ENCODE results near the gene FLRT1. TPM values are rescaled to one million over a fixed set of nuclear protein-coding genes. Genes with fewer than 3 reads are reported as not detected.
"Not testable (repeated sequence)": the region's sequence is repeated elsewhere in the genome, so short reads cannot be mapped to it uniquely, and the experiment has no call there.

The FLRT1 gene
- total RNA-seq, 6 donors from 2014 or later, result 0.09 to 0.30 (median 0.15) TPM; not detected in 3

DNA sequence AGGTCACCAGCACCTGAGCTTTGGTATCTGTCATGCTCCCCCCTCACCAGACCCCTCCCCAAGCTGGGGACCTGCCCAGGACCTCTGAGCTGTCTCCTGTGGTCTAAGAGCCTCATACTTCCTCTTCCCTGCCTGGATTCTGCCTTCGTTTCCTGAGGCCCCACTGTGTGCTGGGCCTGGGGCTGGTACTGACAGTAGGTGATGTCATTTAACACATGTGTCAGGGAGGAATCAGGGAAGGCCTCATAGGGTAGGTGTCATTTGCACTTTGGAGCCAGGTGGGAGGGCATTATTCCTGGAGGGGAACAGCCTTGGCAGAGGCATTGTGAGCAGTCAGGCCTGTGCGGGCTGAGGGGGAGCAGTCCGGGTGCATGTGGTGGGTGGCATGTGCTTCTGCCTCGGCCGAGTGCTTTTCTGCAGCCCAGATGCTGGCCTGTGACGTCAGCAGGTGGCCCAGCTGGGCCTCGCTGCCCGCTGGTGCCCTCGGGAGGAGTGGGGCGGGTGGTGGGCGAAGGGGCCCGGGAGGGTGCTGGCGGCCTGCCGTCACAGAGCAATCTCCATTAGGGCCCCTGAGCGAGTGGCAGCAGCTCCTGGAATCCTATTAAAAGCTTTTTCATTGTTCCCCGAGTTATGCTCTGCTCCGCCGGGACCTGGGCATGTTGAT lies 9.1 kb downstream of the FLRT1 start:
- H3K4me1 ChIP-seq, result no peaks in the 10 kb centered on the region
- no peaks in the 10 kb centered on the region for H3K36me3 ChIP-seq
- WGBS, 2 donors, result 74 to 75% methylated on average over 8 to 18 of the region's 18 CpGs
- no peak for TF ChIP-seq POLR2AphosphoS5 (IDR thresholded peaks at IDR 0.05)
- no peak for TF ChIP-seq EP300 (IDR thresholded peaks at IDR 0.05)
- TF ChIP-seq POLR2A (IDR thresholded peaks at IDR 0.05), result no peak
- TF ChIP-seq, protein P1, sequence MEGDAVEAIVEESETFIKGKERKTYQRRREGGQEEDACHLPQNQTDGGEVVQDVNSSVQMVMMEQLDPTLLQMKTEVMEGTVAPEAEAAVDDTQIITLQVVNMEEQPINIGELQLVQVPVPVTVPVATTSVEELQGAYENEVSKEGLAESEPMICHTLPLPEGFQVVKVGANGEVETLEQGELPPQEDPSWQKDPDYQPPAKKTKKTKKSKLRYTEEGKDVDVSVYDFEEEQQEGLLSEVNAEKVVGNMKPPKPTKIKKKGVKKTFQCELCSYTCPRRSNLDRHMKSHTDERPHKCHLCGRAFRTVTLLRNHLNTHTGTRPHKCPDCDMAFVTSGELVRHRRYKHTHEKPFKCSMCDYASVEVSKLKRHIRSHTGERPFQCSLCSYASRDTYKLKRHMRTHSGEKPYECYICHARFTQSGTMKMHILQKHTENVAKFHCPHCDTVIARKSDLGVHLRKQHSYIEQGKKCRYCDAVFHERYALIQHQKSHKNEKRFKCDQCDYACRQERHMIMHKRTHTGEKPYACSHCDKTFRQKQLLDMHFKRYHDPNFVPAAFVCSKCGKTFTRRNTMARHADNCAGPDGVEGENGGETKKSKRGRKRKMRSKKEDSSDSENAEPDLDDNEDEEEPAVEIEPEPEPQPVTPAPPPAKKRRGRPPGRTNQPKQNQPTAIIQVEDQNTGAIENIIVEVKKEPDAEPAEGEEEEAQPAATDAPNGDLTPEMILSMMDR (IDR thresholded peaks at IDR 0.05), result no peak
- no peaks in the 10 kb centered on the region for H3K27me3 ChIP-seq
- ATAC-seq (ENCODE audit: low FRiP score in 2 of 2) (no peak), DNase-seq (peak in 1 of 2 donors; percentile 62)
- H3K27ac ChIP-seq, result no peak overlapping the region
- no peak overlapping the region for H3K4me3 ChIP-seq
- no peaks in the 10 kb centered on the region for H3K9me3 ChIP-seq

DNA sequence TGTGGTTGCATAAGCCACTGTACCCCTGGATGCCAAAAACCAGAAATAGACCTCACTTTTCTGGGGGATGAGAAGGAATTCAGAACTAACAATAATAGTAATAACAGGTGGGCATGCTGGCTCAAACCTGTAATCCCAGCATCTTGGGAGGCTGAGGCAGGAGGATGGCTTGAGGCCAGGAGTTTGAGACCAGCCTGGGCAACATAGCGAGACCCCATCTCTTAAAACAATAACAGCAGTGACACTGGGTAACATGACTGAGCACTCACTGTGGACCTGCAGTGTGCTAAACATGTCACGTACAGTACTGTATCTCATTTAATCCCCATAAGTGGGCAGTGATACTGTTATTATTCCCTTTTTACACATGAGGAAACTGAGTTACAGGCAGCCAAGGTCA lies 10.0 kb downstream of the FLRT1 start:
- Histone ChIP-seq H3K27me3 (no peaks in the 10 kb centered on the region), H3K27ac (no peak overlapping the region), H3K9me3 (no peaks in the 10 kb centered on the region), H3K4me3 (no peak overlapping the region), H3K36me3 (no peaks in the 10 kb centered on the region), H3K4me1 (no peaks in the 10 kb centered on the region)
- no peak for ATAC-seq (ENCODE audit: low FRiP score in 2 of 2)
- TF ChIP-seq, protein P1 (IDR thresholded peaks at IDR 0.05), result no peak
- no peak for TF ChIP-seq POLR2AphosphoS5 (IDR thresholded peaks at IDR 0.05)
- TF ChIP-seq EP300 (IDR thresholded peaks at IDR 0.05), result no peak
- TF ChIP-seq POLR2A (IDR thresholded peaks at IDR 0.05), result no peak
- DNase-seq, result no peak
- WGBS, 2 donors, result 93 to 96% methylated on average over 2 of the region's 2 CpGs

DNA sequence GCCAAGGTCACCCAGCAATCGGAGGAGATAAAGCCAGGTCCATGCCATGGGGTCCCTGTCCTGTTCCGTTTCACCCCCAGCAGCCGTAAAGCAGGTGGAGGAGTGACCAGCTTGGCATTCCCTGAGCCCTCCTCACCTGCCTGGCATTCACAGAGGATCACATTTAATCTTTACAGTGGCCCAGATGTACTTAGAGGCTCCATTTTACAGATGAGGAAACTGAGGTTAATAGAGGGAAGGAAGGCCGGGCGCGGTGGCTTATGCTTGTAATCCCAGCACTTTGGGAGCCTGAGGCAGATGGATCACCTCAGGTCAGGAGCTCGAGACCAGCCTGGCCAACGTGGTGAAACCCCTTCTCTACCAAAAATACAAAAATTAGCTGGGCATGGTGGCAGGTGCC lies 11.6 kb downstream of the FLRT1 start:
- not testable (repeated sequence) for ATAC-seq (ENCODE audit: low FRiP score in 2 of 2); H3K36me3 ChIP-seq; H3K9me3 ChIP-seq; DNase-seq; H3K27ac ChIP-seq; H3K4me1 ChIP-seq; H3K4me3 ChIP-seq; H3K27me3 ChIP-seq
- 90 to 93% methylated on average over 8 of the region's 8 CpGs for WGBS, 2 donors

DNA sequence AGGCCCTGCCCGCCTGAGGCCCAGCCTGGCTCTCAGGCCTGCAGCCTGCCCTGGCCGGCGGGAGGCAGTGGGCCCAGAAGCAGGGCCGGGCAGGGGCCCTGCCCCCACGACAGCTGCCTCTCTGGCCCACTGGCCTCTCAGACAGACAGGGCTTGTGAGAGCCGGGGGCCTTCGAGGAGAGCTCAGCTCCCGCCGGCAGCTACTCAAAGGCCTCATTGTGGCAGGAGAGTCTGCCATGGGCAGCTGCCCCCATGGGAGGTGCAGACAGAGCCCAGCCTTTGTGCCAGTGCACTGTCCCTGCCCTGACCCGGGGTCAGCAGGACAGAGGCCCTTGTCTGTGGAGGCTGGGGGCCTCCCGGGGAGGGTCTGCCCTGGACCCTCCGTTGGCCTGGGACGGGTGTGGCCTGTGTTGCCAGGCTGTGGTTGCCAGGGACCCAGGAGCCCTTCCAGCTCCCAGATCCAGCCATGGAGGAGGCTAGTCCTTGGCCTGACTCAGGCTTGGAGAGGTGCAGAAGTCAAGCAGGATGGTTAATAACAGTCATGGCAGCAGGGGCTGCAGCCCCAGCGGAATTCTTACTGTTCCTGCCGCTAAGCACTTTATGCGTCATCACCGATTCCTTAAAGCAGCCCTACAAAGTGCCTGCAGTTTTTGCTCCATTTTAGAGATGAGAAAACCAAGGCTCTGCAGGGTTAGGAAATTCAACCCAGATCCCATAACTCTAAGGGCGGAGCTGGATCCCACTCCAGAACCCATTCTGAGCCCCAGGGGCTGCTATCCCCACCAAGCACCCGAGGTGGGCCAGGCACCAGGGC lies 12.5 kb downstream of the FLRT1 start:
- Histone ChIP-seq H3K4me3 (no peak overlapping the region), H3K4me1 (no peaks in the 10 kb centered on the region), H3K9me3 (no peaks in the 10 kb centered on the region), H3K36me3 (no peaks in the 10 kb centered on the region), H3K27ac (no peak overlapping the region), H3K27me3 (no peaks in the 10 kb centered on the region)
- TF ChIP-seq POLR2AphosphoS5 (IDR thresholded peaks at IDR 0.05), result no peak
- TF ChIP-seq EP300 (IDR thresholded peaks at IDR 0.05), result no peak
- TF ChIP-seq POLR2A (IDR thresholded peaks at IDR 0.05), result no peak
- TF ChIP-seq, protein P1 (IDR thresholded peaks at IDR 0.05), result no peak
- ATAC-seq (ENCODE audit: low FRiP score in 2 of 2), result no peak
- peak in 1 of 2 donors; percentile 70 for DNase-seq
- 85 to 86% methylated on average over 10 to 19 of the region's 19 CpGs for WGBS, 2 donors

DNA sequence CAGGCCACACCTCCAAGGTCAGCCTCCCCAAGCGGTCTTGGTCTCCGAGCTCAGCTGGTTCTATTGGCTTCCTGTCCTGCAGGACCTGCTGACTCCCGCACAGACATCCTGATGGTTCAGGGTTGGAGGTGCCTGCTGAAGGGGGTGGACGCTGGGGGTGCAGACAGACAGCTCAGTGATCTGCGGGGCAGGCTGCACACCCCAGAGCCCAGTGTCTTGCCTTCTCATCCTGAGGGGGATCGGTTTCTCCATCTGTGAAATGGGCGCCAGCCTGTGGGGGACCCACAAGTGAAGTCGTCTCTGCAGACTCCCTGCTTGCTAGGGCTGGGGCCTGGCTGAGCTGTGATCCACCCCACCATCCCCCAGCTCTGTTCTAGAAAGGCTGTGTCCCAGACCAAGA lies 13.8 kb downstream of the FLRT1 start:
- TF ChIP-seq EP300 (IDR thresholded peaks at IDR 0.05) (no peak), POLR2A (IDR thresholded peaks at IDR 0.05) (no peak), POLR2AphosphoS5 (IDR thresholded peaks at IDR 0.05) (no peak)
- TF ChIP-seq, protein P1 (IDR thresholded peaks at IDR 0.05), result no peak
- H3K27me3 ChIP-seq, result no peaks in the 10 kb centered on the region
- no peak overlapping the region for H3K27ac ChIP-seq
- ATAC-seq (ENCODE audit: low FRiP score in 2 of 2), result no peak
- no peaks in the 10 kb centered on the region for H3K36me3 ChIP-seq
- H3K4me1 ChIP-seq, result no peaks in the 10 kb centered on the region
- 85 to 89% methylated on average over 3 to 8 of the region's 8 CpGs for WGBS, 2 donors
- DNase-seq, result no peak
- H3K9me3 ChIP-seq, result no peaks in the 10 kb centered on the region
- H3K4me3 ChIP-seq, result no peak overlapping the region
